ENCODE measurements around the gene HOPX.

GRCh38 chr4:56643596-56643995, 37.5 kb downstream of the HOPX start:
- TF ChIP-seq POLR2A (IDR thresholded peaks at IDR 0.05): no peak
- TF ChIP-seq, protein P1, sequence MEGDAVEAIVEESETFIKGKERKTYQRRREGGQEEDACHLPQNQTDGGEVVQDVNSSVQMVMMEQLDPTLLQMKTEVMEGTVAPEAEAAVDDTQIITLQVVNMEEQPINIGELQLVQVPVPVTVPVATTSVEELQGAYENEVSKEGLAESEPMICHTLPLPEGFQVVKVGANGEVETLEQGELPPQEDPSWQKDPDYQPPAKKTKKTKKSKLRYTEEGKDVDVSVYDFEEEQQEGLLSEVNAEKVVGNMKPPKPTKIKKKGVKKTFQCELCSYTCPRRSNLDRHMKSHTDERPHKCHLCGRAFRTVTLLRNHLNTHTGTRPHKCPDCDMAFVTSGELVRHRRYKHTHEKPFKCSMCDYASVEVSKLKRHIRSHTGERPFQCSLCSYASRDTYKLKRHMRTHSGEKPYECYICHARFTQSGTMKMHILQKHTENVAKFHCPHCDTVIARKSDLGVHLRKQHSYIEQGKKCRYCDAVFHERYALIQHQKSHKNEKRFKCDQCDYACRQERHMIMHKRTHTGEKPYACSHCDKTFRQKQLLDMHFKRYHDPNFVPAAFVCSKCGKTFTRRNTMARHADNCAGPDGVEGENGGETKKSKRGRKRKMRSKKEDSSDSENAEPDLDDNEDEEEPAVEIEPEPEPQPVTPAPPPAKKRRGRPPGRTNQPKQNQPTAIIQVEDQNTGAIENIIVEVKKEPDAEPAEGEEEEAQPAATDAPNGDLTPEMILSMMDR (IDR thresholded peaks at IDR 0.05): no peak
